ENCODE results near the gene ANAPC1.

- TF ChIP-seq CTCF (IDR thresholded peaks at IDR 0.05; ENCODE audit: insufficient read depth, low read length, poor library complexity, severe bottlenecking) = no peak
- no peak for TF ChIP-seq EZH2phosphoT487 (conservative IDR thresholded peaks at IDR 0.05; ENCODE audit: low read length)
These were observed 46.9 kb upstream of the ANAPC1 start for GRCh38 chr2:111930875-111931274.
